ENCODE measurements around the gene CDC42EP3.

CDC42EP3 gene

GRCh38 chr2:37650548-37651093, 20.8 kb downstream of the CDC42EP3 start:
- Histone ChIP-seq H3K4me3 (ENCODE audit: low read length) (no peak overlapping the region), H3K27me3 (ENCODE audit: control insufficient read depth, insufficient read depth, low read length) (no peaks in the 10 kb centered on the region), H3K9ac (ENCODE audit: low read length) (no peak overlapping the region), H3K9me3 (ENCODE audit: control insufficient read depth, low read length) (no peaks in the 10 kb centered on the region), H3K4me1 (ENCODE audit: control insufficient read depth, insufficient read depth, low read length) (peaks cover 10% of the 10 kb centered on the region), H3K36me3 (ENCODE audit: control insufficient read depth, insufficient read depth, low read length) (no peaks in the 10 kb centered on the region)

DNA sequence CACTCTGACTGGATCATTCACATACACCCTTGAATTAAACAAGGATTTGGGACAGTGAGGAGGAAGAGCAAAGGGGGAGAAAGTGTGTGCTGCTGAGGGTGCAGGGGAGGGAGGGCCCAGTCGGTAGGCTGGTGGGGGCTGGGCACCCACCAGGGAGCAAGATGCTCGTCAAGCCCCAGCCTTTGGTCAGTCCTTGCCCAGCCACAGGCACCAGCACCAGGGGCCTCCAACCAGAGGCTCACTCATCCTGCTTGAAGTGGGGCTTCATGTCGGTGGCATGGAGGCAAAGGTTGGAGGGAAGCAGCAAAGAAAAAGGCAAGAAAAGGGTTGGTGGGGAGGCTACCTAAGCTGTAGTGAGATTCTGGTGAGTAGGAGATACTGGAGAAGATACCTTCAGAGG, 21.9 kb downstream of the CDC42EP3 start:
- no peaks in the 10 kb centered on the region for H3K27me3 ChIP-seq (ENCODE audit: control insufficient read depth, insufficient read depth, low read length)
- H3K4me1 ChIP-seq (ENCODE audit: control insufficient read depth, insufficient read depth, low read length), result peaks cover 9% of the 10 kb centered on the region
- no peak overlapping the region for H3K9ac ChIP-seq (ENCODE audit: low read length)
- H3K4me3 ChIP-seq (ENCODE audit: low read length), result no peak overlapping the region
- no peaks in the 10 kb centered on the region for H3K9me3 ChIP-seq (ENCODE audit: control insufficient read depth, low read length)
- H3K36me3 ChIP-seq (ENCODE audit: control insufficient read depth, insufficient read depth, low read length), result no peaks in the 10 kb centered on the region

DNA sequence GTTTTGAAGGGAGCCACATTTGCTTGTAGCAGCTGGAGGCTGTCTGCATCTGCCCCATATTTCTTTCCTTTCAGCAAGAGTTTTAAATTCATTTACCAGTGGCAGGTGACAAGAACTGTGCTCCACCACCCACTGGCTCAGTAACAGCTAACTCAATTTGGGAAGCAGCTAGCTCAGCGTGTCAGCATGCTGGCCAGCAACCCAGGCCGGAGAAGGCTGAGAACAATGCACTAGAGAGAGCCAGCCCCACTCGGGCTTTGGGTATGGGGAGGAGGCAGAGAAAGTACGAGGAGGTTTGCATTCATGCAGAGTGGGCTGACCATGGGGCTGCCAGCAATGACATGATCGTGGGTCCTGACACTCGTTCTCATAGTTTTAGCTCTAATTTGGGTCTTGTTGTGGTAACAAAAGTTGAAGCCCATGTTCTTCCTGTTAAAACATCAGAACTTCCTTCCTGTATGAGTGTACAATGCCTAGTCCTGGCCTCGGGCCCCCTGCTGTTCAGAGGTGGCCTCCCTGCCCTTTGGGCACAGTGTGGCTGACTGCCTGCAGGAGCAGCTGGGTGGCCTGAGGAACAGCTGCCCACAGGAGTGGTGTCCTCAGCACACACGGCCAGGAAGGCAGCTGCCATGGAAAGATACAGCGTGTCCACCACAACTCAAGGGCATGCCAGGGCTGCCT, 23.0 kb downstream of the CDC42EP3 start:
- no peaks in the 10 kb centered on the region for H3K36me3 ChIP-seq (ENCODE audit: control insufficient read depth, insufficient read depth, low read length)
- no peak overlapping the region for H3K4me3 ChIP-seq (ENCODE audit: low read length)
- no peaks in the 10 kb centered on the region for H3K27me3 ChIP-seq (ENCODE audit: control insufficient read depth, insufficient read depth, low read length)
- no peak overlapping the region for H3K9ac ChIP-seq (ENCODE audit: low read length)
- no peaks in the 10 kb centered on the region for H3K9me3 ChIP-seq (ENCODE audit: control insufficient read depth, low read length)
- H3K4me1 ChIP-seq (ENCODE audit: control insufficient read depth, insufficient read depth, low read length), result peaks cover 4% of the 10 kb centered on the region

- Histone ChIP-seq H3K4me1 (ENCODE audit: control insufficient read depth, insufficient read depth, low read length) (peaks cover 4% of the 10 kb centered on the region), H3K4me3 (ENCODE audit: low read length) (no peak overlapping the region), H3K27me3 (ENCODE audit: control insufficient read depth, insufficient read depth, low read length) (no peaks in the 10 kb centered on the region), H3K9ac (ENCODE audit: low read length) (no peak overlapping the region), H3K9me3 (ENCODE audit: control insufficient read depth, low read length) (no peaks in the 10 kb centered on the region), H3K36me3 (ENCODE audit: control insufficient read depth, insufficient read depth, low read length) (no peaks in the 10 kb centered on the region)
Measured at GRCh38 chr2:37647971-37648330, 23.5 kb downstream of the CDC42EP3 start.

DNA sequence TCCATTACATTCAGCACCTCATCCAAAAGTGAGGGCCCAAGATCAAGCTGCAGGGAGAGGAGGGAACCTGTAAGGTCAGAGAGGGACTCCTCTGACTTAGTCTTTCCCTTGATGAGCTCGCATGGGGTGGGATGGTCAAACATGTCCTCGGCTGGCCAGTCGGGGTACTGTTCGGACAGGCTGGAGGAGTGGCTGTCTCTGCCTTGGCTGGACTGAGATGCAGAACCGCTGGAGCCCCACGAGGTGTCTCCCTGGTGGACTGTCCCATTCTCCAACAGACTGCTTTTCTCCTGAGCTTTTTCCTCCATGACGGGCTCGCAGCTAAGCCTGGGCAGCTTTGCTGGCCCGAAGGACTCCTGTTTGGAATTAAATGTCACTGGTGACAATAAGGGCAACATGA, 25.6 kb downstream of the CDC42EP3 start:
- no peaks in the 10 kb centered on the region for H3K4me1 ChIP-seq (ENCODE audit: control insufficient read depth, insufficient read depth, low read length)
- H3K9me3 ChIP-seq (ENCODE audit: control insufficient read depth, low read length), result no peaks in the 10 kb centered on the region
- H3K36me3 ChIP-seq (ENCODE audit: control insufficient read depth, insufficient read depth, low read length), result no peaks in the 10 kb centered on the region
- H3K27me3 ChIP-seq (ENCODE audit: control insufficient read depth, insufficient read depth, low read length), result no peaks in the 10 kb centered on the region
- no peak overlapping the region for H3K4me3 ChIP-seq (ENCODE audit: low read length)
- H3K9ac ChIP-seq (ENCODE audit: low read length), result no peak overlapping the region

GRCh38 chr2:37645362-37645761, 26.1 kb downstream of the CDC42EP3 start:
- Histone ChIP-seq H3K4me3 (ENCODE audit: low read length) (no peak overlapping the region), H3K27me3 (ENCODE audit: control insufficient read depth, insufficient read depth, low read length) (no peaks in the 10 kb centered on the region), H3K9ac (ENCODE audit: low read length) (no peak overlapping the region), H3K36me3 (ENCODE audit: control insufficient read depth, insufficient read depth, low read length) (no peaks in the 10 kb centered on the region), H3K9me3 (ENCODE audit: control insufficient read depth, low read length) (no peaks in the 10 kb centered on the region), H3K4me1 (ENCODE audit: control insufficient read depth, insufficient read depth, low read length) (no peaks in the 10 kb centered on the region)

DNA sequence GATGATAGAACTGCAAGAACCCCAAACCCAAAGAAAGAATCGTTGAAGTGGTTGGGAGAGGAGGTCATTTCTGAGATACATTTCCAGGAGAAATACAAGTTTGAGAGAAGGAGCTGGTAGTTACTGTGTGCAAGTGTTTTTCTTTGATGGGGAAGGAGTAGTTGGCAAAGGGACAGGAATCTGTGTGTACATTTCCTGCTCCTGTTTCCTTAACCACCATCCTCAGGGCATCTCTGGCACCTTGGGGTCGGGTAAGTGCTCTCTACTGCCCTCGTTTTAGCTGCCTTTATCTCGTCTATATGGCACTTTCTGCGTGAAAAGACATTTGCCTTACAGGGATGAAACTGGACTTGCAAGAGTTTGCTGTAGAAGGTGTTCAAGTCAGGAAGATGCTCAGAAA, 27.3 kb downstream of the CDC42EP3 start:
- Histone ChIP-seq H3K9me3 (ENCODE audit: control insufficient read depth, low read length) (no peaks in the 10 kb centered on the region), H3K9ac (ENCODE audit: low read length) (no peak overlapping the region), H3K27me3 (ENCODE audit: control insufficient read depth, insufficient read depth, low read length) (no peaks in the 10 kb centered on the region), H3K4me3 (ENCODE audit: low read length) (no peak overlapping the region), H3K36me3 (ENCODE audit: control insufficient read depth, insufficient read depth, low read length) (no peaks in the 10 kb centered on the region), H3K4me1 (ENCODE audit: control insufficient read depth, insufficient read depth, low read length) (no peaks in the 10 kb centered on the region)

GRCh38 chr2:37643730-37644078, 27.7 kb downstream of the CDC42EP3 start:
- no peak overlapping the region for H3K9ac ChIP-seq (ENCODE audit: low read length)
- H3K4me1 ChIP-seq (ENCODE audit: control insufficient read depth, insufficient read depth, low read length), result no peaks in the 10 kb centered on the region
- H3K36me3 ChIP-seq (ENCODE audit: control insufficient read depth, insufficient read depth, low read length), result no peaks in the 10 kb centered on the region
- no peaks in the 10 kb centered on the region for H3K27me3 ChIP-seq (ENCODE audit: control insufficient read depth, insufficient read depth, low read length)
- no peaks in the 10 kb centered on the region for H3K9me3 ChIP-seq (ENCODE audit: control insufficient read depth, low read length)
- H3K4me3 ChIP-seq (ENCODE audit: low read length), result no peak overlapping the region

DNA sequence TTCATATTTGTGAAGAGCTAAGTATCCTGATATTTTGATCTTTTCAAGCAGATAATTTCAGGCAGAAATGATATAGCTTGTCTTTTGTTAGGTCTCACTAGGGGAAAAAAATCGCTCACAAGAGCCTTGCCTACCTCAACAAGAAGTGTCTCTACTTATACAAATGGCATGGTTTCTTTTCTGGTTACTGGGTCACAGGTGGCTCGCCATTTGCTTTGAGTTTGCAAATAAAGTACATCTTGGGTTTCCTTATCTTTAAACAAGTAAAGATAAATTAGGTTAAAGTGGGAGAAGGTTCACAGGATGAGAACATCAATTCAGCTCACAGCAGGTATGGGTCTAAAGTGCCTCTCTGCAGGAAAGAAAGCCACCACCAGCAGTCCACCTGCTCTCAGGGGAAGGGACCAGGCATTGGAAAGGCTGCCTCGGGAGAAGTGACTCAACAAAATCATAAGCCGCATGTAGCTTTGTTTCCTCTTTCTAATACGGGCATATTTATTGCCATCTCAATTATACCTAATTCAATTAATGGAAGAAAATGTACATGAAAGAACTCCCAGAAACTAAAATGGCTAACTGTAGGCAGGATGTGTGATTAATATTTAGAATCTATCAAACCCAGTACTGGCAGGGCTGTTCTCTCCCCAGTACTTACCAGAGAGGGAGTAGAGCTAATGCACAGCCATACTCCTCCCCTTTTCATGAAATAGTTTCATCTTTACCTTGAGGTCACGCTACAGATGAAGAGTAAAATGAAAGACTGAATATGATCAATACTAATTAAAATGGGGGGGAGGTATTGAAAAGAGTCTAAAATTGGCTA, 28.3 kb downstream of the CDC42EP3 start:
- H3K9ac ChIP-seq (ENCODE audit: low read length), result no peak overlapping the region
- no peaks in the 10 kb centered on the region for H3K36me3 ChIP-seq (ENCODE audit: control insufficient read depth, insufficient read depth, low read length)
- no peaks in the 10 kb centered on the region for H3K27me3 ChIP-seq (ENCODE audit: control insufficient read depth, insufficient read depth, low read length)
- H3K9me3 ChIP-seq (ENCODE audit: control insufficient read depth, low read length), result no peaks in the 10 kb centered on the region
- no peaks in the 10 kb centered on the region for H3K4me1 ChIP-seq (ENCODE audit: control insufficient read depth, insufficient read depth, low read length)
- no peak overlapping the region for H3K4me3 ChIP-seq (ENCODE audit: low read length)

DNA sequence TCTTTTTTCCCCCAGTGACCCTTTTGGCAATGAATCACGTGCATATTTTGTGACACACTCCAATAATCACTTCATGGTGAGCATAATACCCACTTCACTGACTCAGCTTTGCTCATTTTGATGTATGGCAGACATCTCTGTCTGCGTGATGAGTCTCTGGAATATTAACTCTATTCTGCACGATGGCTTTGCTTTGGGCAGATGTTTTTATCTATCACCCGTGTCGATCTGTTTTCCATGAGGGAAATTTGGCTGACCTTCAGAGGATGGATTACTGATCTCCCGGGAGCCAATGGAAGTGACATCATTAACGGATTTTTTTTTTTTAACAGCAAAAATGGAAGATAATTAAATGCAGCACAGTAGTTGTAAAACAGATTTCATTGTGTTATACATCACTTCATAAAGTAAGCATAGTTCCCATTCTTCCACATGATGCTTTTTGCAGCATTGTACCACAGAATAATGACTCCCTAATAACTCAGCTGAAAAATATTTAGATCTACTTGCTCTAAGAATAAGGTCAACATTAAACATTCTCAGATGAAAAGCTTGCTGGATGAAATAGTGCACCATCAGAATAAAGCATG, 29.8 kb downstream of the CDC42EP3 start:
- Histone ChIP-seq H3K4me3 (ENCODE audit: low read length) (no peak overlapping the region), H3K4me1 (ENCODE audit: control insufficient read depth, insufficient read depth, low read length) (no peaks in the 10 kb centered on the region), H3K27me3 (ENCODE audit: control insufficient read depth, insufficient read depth, low read length) (no peaks in the 10 kb centered on the region), H3K36me3 (ENCODE audit: control insufficient read depth, insufficient read depth, low read length) (no peaks in the 10 kb centered on the region), H3K9me3 (ENCODE audit: control insufficient read depth, low read length) (no peaks in the 10 kb centered on the region), H3K9ac (ENCODE audit: low read length) (no peak overlapping the region)

DNA sequence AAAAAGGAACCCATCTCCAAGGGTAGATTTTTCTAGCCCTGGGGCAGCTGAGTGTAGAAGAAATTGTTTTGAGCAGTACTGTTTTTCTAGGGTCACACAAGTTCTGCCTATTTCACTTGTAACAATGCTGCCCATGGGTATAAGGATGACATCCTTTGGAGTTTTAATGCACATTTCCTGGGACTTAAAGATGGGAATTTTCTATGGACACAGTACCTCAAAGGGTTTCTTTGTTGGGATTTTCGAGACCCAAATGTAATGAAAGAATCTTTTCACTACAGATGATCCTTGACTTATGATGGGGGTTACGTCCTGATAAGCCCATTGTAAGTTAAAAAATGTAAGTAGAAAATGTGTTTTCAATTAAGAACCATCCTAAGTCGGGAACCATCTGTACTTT, 31.8 kb downstream of the CDC42EP3 start:
- H3K4me1 ChIP-seq (ENCODE audit: control insufficient read depth, insufficient read depth, low read length), result no peaks in the 10 kb centered on the region
- H3K27me3 ChIP-seq (ENCODE audit: control insufficient read depth, insufficient read depth, low read length), result no peaks in the 10 kb centered on the region
- no peak overlapping the region for H3K9ac ChIP-seq (ENCODE audit: low read length)
- H3K4me3 ChIP-seq (ENCODE audit: low read length), result no peak overlapping the region
- H3K36me3 ChIP-seq (ENCODE audit: control insufficient read depth, insufficient read depth, low read length), result no peaks in the 10 kb centered on the region
- no peaks in the 10 kb centered on the region for H3K9me3 ChIP-seq (ENCODE audit: control insufficient read depth, low read length)

DNA sequence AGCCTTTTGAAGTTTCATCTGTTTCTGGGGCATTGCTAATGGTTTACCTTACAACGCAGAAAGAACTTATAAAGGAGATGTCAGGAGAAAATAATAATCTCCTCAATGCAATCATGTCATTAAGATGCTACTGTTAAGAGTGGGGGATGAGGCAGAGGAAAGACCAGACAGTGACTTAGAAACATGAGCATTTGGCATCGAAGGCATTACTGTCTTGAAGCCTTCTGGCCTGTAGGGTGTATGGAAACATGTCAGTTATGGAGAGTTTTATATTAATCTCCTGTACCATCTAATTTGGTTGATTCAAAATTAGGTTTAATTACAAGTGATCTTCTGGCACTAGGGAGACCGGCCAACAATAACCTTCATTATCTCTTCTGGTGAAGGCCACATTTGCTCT, 32.5 kb downstream of the CDC42EP3 start:
- H3K4me3 ChIP-seq (ENCODE audit: low read length), result no peak overlapping the region
- H3K9me3 ChIP-seq (ENCODE audit: control insufficient read depth, low read length), result no peaks in the 10 kb centered on the region
- H3K36me3 ChIP-seq (ENCODE audit: control insufficient read depth, insufficient read depth, low read length), result no peaks in the 10 kb centered on the region
- no peak overlapping the region for H3K9ac ChIP-seq (ENCODE audit: low read length)
- H3K4me1 ChIP-seq (ENCODE audit: control insufficient read depth, insufficient read depth, low read length), result no peaks in the 10 kb centered on the region
- no peaks in the 10 kb centered on the region for H3K27me3 ChIP-seq (ENCODE audit: control insufficient read depth, insufficient read depth, low read length)
